ENCODE data around the gene ALMS1.

The ALMS1 gene

GRCh38 chr2:73383036-73383435 is 2.6 kb upstream of the ALMS1 start:
- no peak overlapping the region for H3K4ac ChIP-seq (ENCODE audit: low read depth in 1 of 2, low read length in 2 of 2)
- H3K4me3 ChIP-seq (ENCODE audit: insufficient read depth in 1 of 2, low read depth in 1 of 2, low read length in 2 of 2): no peak overlapping the region
- no peak for DNase-seq
- H3K4me1 ChIP-seq (ENCODE audit: control insufficient read depth, insufficient read depth, low read depth, low read length): no peaks in the 10 kb centered on the region
- no peak overlapping the region for H3K14ac ChIP-seq (ENCODE audit: low read length in 2 of 2)
- H3K27ac ChIP-seq (ENCODE audit: low read length, poor library complexity, severe bottlenecking): no peak overlapping the region
- no peak overlapping the region for H2BK120ac ChIP-seq (ENCODE audit: low read depth, low read length)
- H3K79me1 ChIP-seq (replicated peaks; ENCODE audit: low read length, poor library complexity, severe bottlenecking): peaks cover 11% of the 10 kb centered on the region
- H4K8ac ChIP-seq (ENCODE audit: low read length): no peak overlapping the region
- no peak overlapping the region for H4K91ac ChIP-seq (ENCODE audit: low read length)
- no peak overlapping the region for H2BK15ac ChIP-seq (ENCODE audit: low read depth, poor library complexity, severe bottlenecking)
- no peak overlapping the region for H2BK12ac ChIP-seq (ENCODE audit: low read length in 2 of 2)
- no peak overlapping the region for H2AFZ ChIP-seq (ENCODE audit: low read depth, low read length)
- no peak overlapping the region for H3K4me2 ChIP-seq (ENCODE audit: low read length, poor library complexity, severe bottlenecking)
- no peak overlapping the region for H3K18ac ChIP-seq (ENCODE audit: low read depth in 1 of 2, low read length in 2 of 2)
- H3K36me3 ChIP-seq (ENCODE audit: control insufficient read depth in 1 of 2, insufficient read depth in 2 of 2, low read depth in 1 of 2, low read length in 2 of 2): no peaks in the 10 kb centered on the region
- no peak overlapping the region for H2AK5ac ChIP-seq (ENCODE audit: low read length, severe bottlenecking)
- 74% methylated on average over 3 of the region's 3 CpGs for WGBS
- H3K9me3 ChIP-seq (ENCODE audit: control insufficient read depth, low read length): no peaks in the 10 kb centered on the region
- peaks cover 24 to 34% of the 10 kb centered on the region in 2 experiments for H3K27me3 ChIP-seq (ENCODE audit: control insufficient read depth in 1 of 2, insufficient read depth in 1 of 2, low read length in 2 of 2)
- H3K9ac ChIP-seq (ENCODE audit: low read length): no peak overlapping the region
- no peak overlapping the region for H2BK5ac ChIP-seq (ENCODE audit: low read depth, low read length, poor library complexity, severe bottlenecking)
- H3K23ac ChIP-seq (ENCODE audit: low read length in 2 of 2): no peak overlapping the region

GRCh38 chr2:73385123-73385503 is 523 bp upstream of the ALMS1 start:
- no peak for DNase-seq
- Histone ChIP-seq H3K4me3 (ENCODE audit: insufficient read depth in 1 of 2, low read depth in 1 of 2, low read length in 2 of 2) (peak overlapping the region; percentile 76 to 78), H4K8ac (ENCODE audit: low read length) (no peak overlapping the region), H3K4me1 (ENCODE audit: control insufficient read depth, insufficient read depth, low read depth, low read length) (no peaks in the 10 kb centered on the region), H3K79me1 (replicated peaks; ENCODE audit: low read length, poor library complexity, severe bottlenecking) (peaks cover 14% of the 10 kb centered on the region), H3K27me3 (ENCODE audit: control insufficient read depth in 1 of 2, insufficient read depth in 1 of 2, low read length in 2 of 2) (peaks cover 14 to 22% of the 10 kb centered on the region in 2 experiments), H4K91ac (ENCODE audit: low read length) (no peak overlapping the region), H3K9me3 (ENCODE audit: control insufficient read depth, low read length) (no peaks in the 10 kb centered on the region), H3K9ac (ENCODE audit: low read length) (peak overlapping the region; percentile 87), H3K23ac (ENCODE audit: low read length in 2 of 2) (no peak overlapping the region), H2AK5ac (ENCODE audit: low read length, severe bottlenecking) (no peak overlapping the region), H2BK120ac (ENCODE audit: low read depth, low read length) (no peak overlapping the region), H3K14ac (ENCODE audit: low read length in 2 of 2) (peak overlapping the region in 1 of 2 experiments; percentile 55), H3K36me3 (ENCODE audit: control insufficient read depth in 1 of 2, insufficient read depth in 2 of 2, low read depth in 1 of 2, low read length in 2 of 2) (no peaks in the 10 kb centered on the region), H3K27ac (ENCODE audit: low read length, poor library complexity, severe bottlenecking) (peak overlapping the region; percentile 33), H3K4me2 (ENCODE audit: low read length, poor library complexity, severe bottlenecking) (peak overlapping the region; percentile 81), H3K18ac (ENCODE audit: low read depth in 1 of 2, low read length in 2 of 2) (peak overlapping the region in 1 of 2 experiments; percentile 68), H2BK12ac (ENCODE audit: low read length in 2 of 2) (no peak overlapping the region), H3K4ac (ENCODE audit: low read depth in 1 of 2, low read length in 2 of 2) (peak overlapping the region in 1 of 2 experiments; percentile 28), H2BK15ac (ENCODE audit: low read depth, poor library complexity, severe bottlenecking) (peak overlapping the region; percentile 15), H2BK5ac (ENCODE audit: low read depth, low read length, poor library complexity, severe bottlenecking) (no peak overlapping the region), H2AFZ (ENCODE audit: low read depth, low read length) (peak overlapping the region; percentile 88)
- WGBS: 22% methylated on average over 7 of the region's 9 CpGs

GRCh38 chr2:73386342-73386868 is 769 bp downstream of the ALMS1 start:
- H3K4me1 ChIP-seq (ENCODE audit: control insufficient read depth, insufficient read depth, low read depth, low read length): no peaks in the 10 kb centered on the region
- peaks cover 16% of the 10 kb centered on the region for H3K79me1 ChIP-seq (replicated peaks; ENCODE audit: low read length, poor library complexity, severe bottlenecking)
- H4K8ac ChIP-seq (ENCODE audit: low read length): peak overlapping the region; percentile 69
- peak overlapping the region; percentile 98 for H3K4me2 ChIP-seq (ENCODE audit: low read length, poor library complexity, severe bottlenecking)
- H2BK15ac ChIP-seq (ENCODE audit: low read depth, poor library complexity, severe bottlenecking): peak overlapping the region; percentile 9
- H3K4ac ChIP-seq (ENCODE audit: low read depth in 1 of 2, low read length in 2 of 2): peak overlapping the region in 1 of 2 experiments; percentile 31
- no peak overlapping the region for H2BK5ac ChIP-seq (ENCODE audit: low read depth, low read length, poor library complexity, severe bottlenecking)
- peak overlapping the region; percentile 97 for H2AFZ ChIP-seq (ENCODE audit: low read depth, low read length)
- peak; percentile 61 for DNase-seq
- H3K9ac ChIP-seq (ENCODE audit: low read length): peak overlapping the region; percentile 88
- peak overlapping the region; percentile 34 to 100 for H3K18ac ChIP-seq (ENCODE audit: low read depth in 1 of 2, low read length in 2 of 2)
- no peak overlapping the region for H3K23ac ChIP-seq (ENCODE audit: low read length in 2 of 2)
- 2% methylated on average over 24 of the region's 24 CpGs for WGBS
- H3K9me3 ChIP-seq (ENCODE audit: control insufficient read depth, low read length): no peaks in the 10 kb centered on the region
- no peak overlapping the region for H2BK120ac ChIP-seq (ENCODE audit: low read depth, low read length)
- H2AK5ac ChIP-seq (ENCODE audit: low read length, severe bottlenecking): no peak overlapping the region
- no peak overlapping the region for H2BK12ac ChIP-seq (ENCODE audit: low read length in 2 of 2)
- H3K4me3 ChIP-seq (ENCODE audit: insufficient read depth in 1 of 2, low read depth in 1 of 2, low read length in 2 of 2): peak overlapping the region; percentile 76 to 85
- no peaks in the 10 kb centered on the region for H3K36me3 ChIP-seq (ENCODE audit: control insufficient read depth in 1 of 2, insufficient read depth in 2 of 2, low read depth in 1 of 2, low read length in 2 of 2)
- peaks cover 3 to 18% of the 10 kb centered on the region in 2 experiments for H3K27me3 ChIP-seq (ENCODE audit: control insufficient read depth in 1 of 2, insufficient read depth in 1 of 2, low read length in 2 of 2)
- peak overlapping the region in 1 of 2 experiments; percentile 89 for H3K14ac ChIP-seq (ENCODE audit: low read length in 2 of 2)
- peak overlapping the region; percentile 69 for H3K27ac ChIP-seq (ENCODE audit: low read length, poor library complexity, severe bottlenecking)
- peak overlapping the region; percentile 53 for H4K91ac ChIP-seq (ENCODE audit: low read length)

- no peak overlapping the region for H3K27ac ChIP-seq (ENCODE audit: low read length, poor library complexity, severe bottlenecking)
- 50% methylated on average over 5 of the region's 6 CpGs for WGBS
- H3K4me2 ChIP-seq (ENCODE audit: low read length, poor library complexity, severe bottlenecking): peak overlapping the region; percentile 98
- no peak overlapping the region for H3K18ac ChIP-seq (ENCODE audit: low read depth in 1 of 2, low read length in 2 of 2)
- H2BK12ac ChIP-seq (ENCODE audit: low read length in 2 of 2): no peak overlapping the region
- peak overlapping the region in 1 of 2 experiments; percentile 31 for H3K4ac ChIP-seq (ENCODE audit: low read depth in 1 of 2, low read length in 2 of 2)
- no peak overlapping the region for H2BK5ac ChIP-seq (ENCODE audit: low read depth, low read length, poor library complexity, severe bottlenecking)
- no peak overlapping the region for H3K14ac ChIP-seq (ENCODE audit: low read length in 2 of 2)
- peak overlapping the region in 1 of 2 experiments; percentile 85 for H3K4me3 ChIP-seq (ENCODE audit: insufficient read depth in 1 of 2, low read depth in 1 of 2, low read length in 2 of 2)
- H3K4me1 ChIP-seq (ENCODE audit: control insufficient read depth, insufficient read depth, low read depth, low read length): no peaks in the 10 kb centered on the region
- no peak overlapping the region for H3K23ac ChIP-seq (ENCODE audit: low read length in 2 of 2)
- H3K9ac ChIP-seq (ENCODE audit: low read length): peak overlapping the region; percentile 88
- peaks cover 0 to 11% of the 10 kb centered on the region in 2 experiments for H3K27me3 ChIP-seq (ENCODE audit: control insufficient read depth in 1 of 2, insufficient read depth in 1 of 2, low read length in 2 of 2)
- DNase-seq: no peak
- peaks cover 16% of the 10 kb centered on the region for H3K79me1 ChIP-seq (replicated peaks; ENCODE audit: low read length, poor library complexity, severe bottlenecking)
- no peak overlapping the region for H2AK5ac ChIP-seq (ENCODE audit: low read length, severe bottlenecking)
- H3K36me3 ChIP-seq (ENCODE audit: control insufficient read depth in 1 of 2, insufficient read depth in 2 of 2, low read depth in 1 of 2, low read length in 2 of 2): no peaks in the 10 kb centered on the region
- no peak overlapping the region for H2BK120ac ChIP-seq (ENCODE audit: low read depth, low read length)
- no peak overlapping the region for H2BK15ac ChIP-seq (ENCODE audit: low read depth, poor library complexity, severe bottlenecking)
- H3K9me3 ChIP-seq (ENCODE audit: control insufficient read depth, low read length): no peaks in the 10 kb centered on the region
- H4K8ac ChIP-seq (ENCODE audit: low read length): no peak overlapping the region
- H2AFZ ChIP-seq (ENCODE audit: low read depth, low read length): no peak overlapping the region
- H4K91ac ChIP-seq (ENCODE audit: low read length): no peak overlapping the region
Observed at GRCh38 chr2:73386894-73387636, 1.4 kb downstream of the ALMS1 start.
